Measurements from ENCODE around the gene TAOK1.

GRCh38 chr17:29352146-29352545 is 38.0 kb upstream of the TAOK1 start:
- TF ChIP-seq CTCF (IDR thresholded peaks at IDR 0.05 in 2 of 3, conservative IDR thresholded peaks at IDR 0.05 in 1 of 3; ENCODE audit: borderline replicate concordance in 1 of 3, insufficient read depth in 1 of 3, low read depth in 2 of 3, low read length in 2 of 3) (no peak), EZH2 (IDR thresholded peaks at IDR 0.05) (no peak), RAD21 (IDR thresholded peaks at IDR 0.05; ENCODE audit: low read depth) (no peak), POLR2AphosphoS5 (IDR thresholded peaks at IDR 0.05; ENCODE audit: low read depth, low read length) (no peak), POLR2A (IDR thresholded peaks at IDR 0.05; ENCODE audit: borderline replicate concordance, extremely low read depth, insufficient read depth, insufficient read length) (no peak), CBX3 (IDR thresholded peaks at IDR 0.05; ENCODE audit: low read depth) (no peak)

Data from HCT116 (cell line).